ENCODE measurements around the gene TUBGCP3. TPM values are rescaled to one million over a fixed set of nuclear protein-coding genes. Genes with fewer than 3 reads are reported as not detected.

Gene TUBGCP3
- total RNA-seq, 1 experiment from 2014 or later: 37.3 TPM

DNA sequence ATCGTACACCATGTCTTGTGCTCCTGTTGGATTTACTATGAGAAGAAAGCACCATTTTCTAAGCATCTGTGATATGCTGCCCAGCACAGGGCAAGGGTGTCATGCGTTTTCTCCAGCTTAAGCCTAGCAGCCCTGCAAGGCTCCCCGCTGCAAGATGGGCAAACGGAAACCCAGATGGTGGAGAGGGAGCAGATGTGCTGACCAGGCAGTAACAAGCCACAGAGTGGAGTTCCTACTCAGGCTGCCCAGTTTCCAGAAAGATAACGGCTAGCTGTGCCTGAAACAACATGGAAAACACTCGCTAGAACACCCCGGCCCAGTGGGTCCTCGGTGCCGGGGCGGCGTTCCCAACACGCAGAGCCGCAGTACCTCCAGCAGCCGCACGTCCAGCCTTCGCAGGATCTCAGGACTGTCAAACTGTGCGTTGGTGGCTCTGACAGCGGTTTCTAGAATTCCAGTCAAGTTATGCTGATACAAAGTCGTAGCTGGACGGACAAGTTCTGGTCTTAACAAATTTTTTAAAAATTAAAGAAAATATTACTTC, 68.4 kb downstream of the TUBGCP3 start:
- H2BK12ac ChIP-seq (ENCODE audit: insufficient read length, low read depth, low read length): no peak overlapping the region
- no peak overlapping the region for H3K56ac ChIP-seq (ENCODE audit: insufficient read length, low read depth, low read length)
- no peak overlapping the region for H2BK120ac ChIP-seq (ENCODE audit: low read depth, low read length, poor library complexity, severe bottlenecking)
- no peak overlapping the region for H3K27ac Mint-ChIP-seq
- H3K23ac ChIP-seq (ENCODE audit: insufficient read length, low read depth, low read length): no peak overlapping the region
- no peak overlapping the region for H2AFZ ChIP-seq (ENCODE audit: low read length)
- H4K8ac ChIP-seq (replicated peaks; ENCODE audit: insufficient read length, low read depth, low read length): no peak overlapping the region
- no peaks in the 10 kb centered on the region for H3K27me3 ChIP-seq (ENCODE audit: insufficient read depth, low read length)
- WGBS (ENCODE audit: extremely low coverage, insufficient read length, low lambda C conversion rate): no CpG with 5 or more reads among the region's 20 CpGs
- TF ChIP-seq, protein P1, sequence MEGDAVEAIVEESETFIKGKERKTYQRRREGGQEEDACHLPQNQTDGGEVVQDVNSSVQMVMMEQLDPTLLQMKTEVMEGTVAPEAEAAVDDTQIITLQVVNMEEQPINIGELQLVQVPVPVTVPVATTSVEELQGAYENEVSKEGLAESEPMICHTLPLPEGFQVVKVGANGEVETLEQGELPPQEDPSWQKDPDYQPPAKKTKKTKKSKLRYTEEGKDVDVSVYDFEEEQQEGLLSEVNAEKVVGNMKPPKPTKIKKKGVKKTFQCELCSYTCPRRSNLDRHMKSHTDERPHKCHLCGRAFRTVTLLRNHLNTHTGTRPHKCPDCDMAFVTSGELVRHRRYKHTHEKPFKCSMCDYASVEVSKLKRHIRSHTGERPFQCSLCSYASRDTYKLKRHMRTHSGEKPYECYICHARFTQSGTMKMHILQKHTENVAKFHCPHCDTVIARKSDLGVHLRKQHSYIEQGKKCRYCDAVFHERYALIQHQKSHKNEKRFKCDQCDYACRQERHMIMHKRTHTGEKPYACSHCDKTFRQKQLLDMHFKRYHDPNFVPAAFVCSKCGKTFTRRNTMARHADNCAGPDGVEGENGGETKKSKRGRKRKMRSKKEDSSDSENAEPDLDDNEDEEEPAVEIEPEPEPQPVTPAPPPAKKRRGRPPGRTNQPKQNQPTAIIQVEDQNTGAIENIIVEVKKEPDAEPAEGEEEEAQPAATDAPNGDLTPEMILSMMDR (conservative IDR thresholded peaks at IDR 0.05): no peak
- H2AK5ac ChIP-seq (ENCODE audit: insufficient read length, low read length): no peak overlapping the region
- no peaks in the 10 kb centered on the region for H3K9me3 ChIP-seq (ENCODE audit: control insufficient read depth, low read depth, low read length)
- peaks cover 5 to 29% (median 29%) of the 10 kb centered on the region in 3 experiments; a peak in 5 of 7 replicates for H3K36me3 Mint-ChIP-seq (ENCODE audit: insufficient read depth in 1 of 3, low read depth in 3 of 3)
- no peak overlapping the region for H3K4me2 ChIP-seq (ENCODE audit: insufficient read depth, insufficient read length, low read length)
- no peak for DNase-seq
- H4K5ac ChIP-seq (ENCODE audit: insufficient read length, low read depth, low read length): no peak overlapping the region
- H3K9ac ChIP-seq (ENCODE audit: extremely low read depth, insufficient read length, low read length): no peak overlapping the region
- H3K9me3 Mint-ChIP-seq: no peaks in the 10 kb centered on the region
- no peaks in the 10 kb centered on the region for H4K20me1 ChIP-seq (ENCODE audit: control insufficient read depth, insufficient read depth, insufficient read length)
- no peak overlapping the region for H3K14ac ChIP-seq (ENCODE audit: insufficient read depth, low read length)
- no peak overlapping the region for H2BK15ac ChIP-seq (ENCODE audit: low read depth, low read length)
- H3K4me1 Mint-ChIP-seq: no peaks in the 10 kb centered on the region
- H3K4me3 Mint-ChIP-seq: no peak overlapping the region
- H3K4ac ChIP-seq (ENCODE audit: low read depth, low read length): no peak overlapping the region
- H3T11ph ChIP-seq (ENCODE audit: low read length): no peak overlapping the region
- H2BK20ac ChIP-seq (ENCODE audit: low read depth, low read length, poor library complexity, severe bottlenecking): no peak overlapping the region
- no peaks in the 10 kb centered on the region for H3K27me3 Mint-ChIP-seq (ENCODE audit: low read depth)
- no peak overlapping the region for H3K27ac ChIP-seq (ENCODE audit: insufficient read length, low read depth, low read length)
- no peak overlapping the region for H4K91ac ChIP-seq (ENCODE audit: insufficient read length, low read depth, low read length)
- no peaks in the 10 kb centered on the region for H3K79me1 ChIP-seq (ENCODE audit: insufficient read depth, low read depth, low read length, poor library complexity, severe bottlenecking)
- H3K79me2 ChIP-seq (ENCODE audit: insufficient read depth, low read length): no peaks in the 10 kb centered on the region
- no peaks in the 10 kb centered on the region for H3K23me2 ChIP-seq (ENCODE audit: insufficient read length, low read depth, low read length, poor library complexity, severe bottlenecking)
- H3K18ac ChIP-seq (ENCODE audit: insufficient read length, low read depth, low read length): no peak overlapping the region
- no peaks in the 10 kb centered on the region for H3K4me1 ChIP-seq (ENCODE audit: insufficient read depth, low read length)
- H2BK5ac ChIP-seq (ENCODE audit: insufficient read length, low read length): no peak overlapping the region

All from H9 (cell line).